Heart right ventricle (tissue), 16 donors: Measurements from ENCODE around the gene MPP2. TPM values are rescaled to one million over a fixed set of nuclear protein-coding genes. Genes with fewer than 3 reads are reported as not detected.

Experiments
- ATAC-seq, 8 donors: fragments of 200-7000 bp; cut with Tn5 transposase; one replicate each; pipeline ENCODE4 v1.9.1; 2020; ENCODE audit warnings: mild to moderate bottlenecking in 8 of 8, moderate library complexity in 8 of 8, moderate number of reproducible peaks in 1 of 8
- DNase-seq, 2 donors: peaks; one replicate each; pipeline ENCODE4 v3.0.0-alpha.2; 2020
- H3K27ac ChIP-seq, 10 donors: fragments of 200-600 bp; sonication (generic) in 2 of 10; one replicate each; pipeline versions ENCODE4 v1.5.0 to v1.8.0; 2020 to 2022; ENCODE audit warnings: mild to moderate bottlenecking in 3 of 10
- H3K27me3 ChIP-seq, 7 donors: fragments of 200-600 bp; one replicate each; pipeline ENCODE4 v1.8.0; 2021 to 2022; ENCODE audit warnings: mild to moderate bottlenecking in 2 of 7
- H3K36me3 ChIP-seq, 9 donors: fragments of 200-600 bp; sonication (generic) in 1 of 9; one replicate each; pipeline versions ENCODE4 v1.5.0 to v1.8.0; 2020 to 2022; ENCODE audit warnings: mild to moderate bottlenecking in 2 of 9
- H3K4me1 ChIP-seq, 9 donors: fragments of 200-600 bp; sonication (generic) in 1 of 9; one replicate each; pipeline versions ENCODE4 v1.5.0 to v1.8.0; 2020 to 2022; ENCODE audit warnings: mild to moderate bottlenecking in 4 of 9
- H3K4me3 ChIP-seq, 10 donors: fragments of 200-600 bp; sonication (generic) in 2 of 10; one replicate each; pipeline versions ENCODE4 v1.5.0 to v1.8.0; 2020 to 2022; ENCODE audit warnings: mild to moderate bottlenecking in 7 of 10, moderate library complexity in 2 of 10
- H3K9me3 ChIP-seq, 11 donors: fragments of 200-600 bp in 10 of 11; sonication (generic) in 2 of 11; one replicate each; pipeline versions ENCODE4 v1.5.0 to v1.8.0; 2013 to 2022; ENCODE audit warnings: mild to moderate bottlenecking in 2 of 11, control low read depth in 1 of 11, moderate library complexity in 1 of 11
- CTCF ChIP-seq, 9 donors: fragments of 200-600 bp; sonication (generic) in 2 of 9; IDR thresholded peaks; one replicate each; pipeline versions ENCODE4 v1.5.0 to v1.8.0; 2021 to 2022; ENCODE audit warnings: antibody characterized with exemption in 9 of 9, mild to moderate bottlenecking in 5 of 9, moderate library complexity in 1 of 9
- WGBS, 2 donors: extraction: QIAGEN DNeasy Blood & Tissue Kit; methylation state at CpG; one replicate each; pipeline ENCODE4 v1.1.7; 2013; ENCODE audit warnings: inconsistent platforms in 1 of 2; 5-methylcytosine and 5-hydroxymethylcytosine counted together
- intact Hi-C, 10 donors: fragments of 100-400 bp; cut with DNase I; formaldehyde crosslinking; loops; one replicate each; pipeline versions ENCODE4 v1.11.1 to v1.14.2; 2022
- polyA plus RNA-seq, 2 donors: library from polyadenylated mRNA; stranded (reverse); fragments of 200-250 nt; gene quantifications; one replicate each; pipeline ENCODE4 v1.2.3, GENCODE V29; 2013
- total RNA-seq, 10 donors: library from RNA; stranded (reverse); fragmentation: NEBNext Ultra II Directional in 3 of 10; extraction: Animal tissue kit (Norgen Biotek cat#: 25700) in 3 of 10; gene quantifications; one replicate each; pipeline versions ENCODE4 v1.2.1 to v1.2.4, GENCODE V29; 2021 to 2023
- donor health status: Arrhythmogenic right ventricular cardiomyopathy.
- donor health status: ischemic (EF 13 %, LVEDD 7.1; RV severe dilation, severe dysfunction).
- donor health status: healthy with polysubstance abuse.
- donor health status: DM: no; HTN: yes; CAD: no.
- donor health status: DM: no; HTN: no; CAD: no.
- donor health status: ischemic (EF 25% LVEDD 6.9; RV normal size, moderate dysfunction).
- donor health status: ischemic (EF 25% LVEDD 5.7; RV mildly dilated, moderate dysfunction).
- donor health status: healthy.
- donor health status: DM: yes; HTN: yes; CAD: no.
- donor health status: Ischemic cardiomyopathy.
- donor health status: ischemic (EF 35%, LVEDD 5.7; RV mildly dilated, moderate dysfunction).
- donor health status: nonischemic (EF 11% LVEDD 7.7; RV severe dilation, severe dysfunction).
- donor health status: DM: yes; HTN: yes; CAD: no.
- donor health status: PGD.
- donor health status: ischemic (EF 29% LVEDD 5.4; RV normal size, mild dysfunction).
- donor health status: nonischemic (EF 23%, LVEDD 6.1; RV moderate dilation, normal function).

The MPP2 gene
- total and polyA plus RNA-seq, 12 donors: 5.0 to 20.7 (median 12.9) TPM

DNA sequence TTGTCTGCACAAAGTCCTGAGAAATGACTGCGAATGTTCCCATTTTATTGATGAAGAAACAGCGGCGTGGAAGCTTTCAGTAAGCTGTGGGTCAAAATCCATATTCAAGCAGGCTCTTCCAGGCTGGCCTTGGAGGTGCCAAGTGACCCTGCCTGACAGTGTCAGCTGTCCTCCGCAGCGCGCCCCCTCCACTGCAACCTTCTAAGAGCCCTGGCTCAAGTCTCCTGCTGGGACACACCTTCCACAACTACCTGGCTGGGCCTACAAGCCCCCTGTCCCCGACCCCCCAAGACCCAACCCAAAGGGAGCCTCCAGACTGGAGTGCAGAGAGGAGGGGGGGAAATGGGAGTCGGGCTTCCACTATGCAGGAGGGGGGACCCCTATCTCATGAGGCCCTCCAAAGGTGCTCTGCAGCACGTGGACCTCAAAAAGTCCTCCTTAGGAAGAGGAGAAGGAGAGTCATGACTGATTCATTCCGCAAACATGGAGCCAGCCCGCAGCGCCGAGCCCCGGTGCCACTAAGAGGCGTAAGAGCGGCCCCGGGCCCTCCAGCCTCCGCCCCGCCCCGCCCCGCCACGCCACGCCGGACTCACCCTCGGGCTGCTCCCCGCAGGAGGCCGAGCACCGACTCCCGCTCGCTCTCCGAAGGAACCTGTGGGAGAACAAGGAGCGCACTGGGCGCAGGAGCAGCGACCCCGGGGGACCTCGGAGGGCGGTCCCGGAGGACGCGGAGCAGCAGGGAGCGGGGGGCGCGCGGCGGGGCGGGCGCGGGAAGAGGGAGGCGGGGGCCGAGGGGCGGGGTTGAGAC, 75.0 kb downstream of the MPP2 start:
- intact Hi-C loops: loop anchor here in 6 of 10 donors (2.0 to 5.0 kb wide), 3 partner anchors 50 to 55 kb away; partner anchors contain the start of genes DUSP3 (in 4 of the 6) and CFAP97D1 (in 2 of the 6)
- DNase-seq (peak; percentile 40 to 71), ATAC-seq (peak; percentile 43 to 74 (median 58))
- TF ChIP-seq CTCF (IDR thresholded peaks at IDR 0.05): peak in 1 of 9 donors; percentile 16
- peaks cover 2 to 51% (median 31%) of the 10 kb centered on the region in 9 donors for H3K4me1 ChIP-seq
- WGBS, 2 donors: 8 to 10% methylated on average over 40 to 50 of the region's 51 CpGs
- H3K27me3 ChIP-seq: peaks cover 0 to 25% (median 0%) of the 10 kb centered on the region in 7 donors
- peak overlapping the region; percentile 68 to 91 (median 85) for H3K27ac ChIP-seq
- peaks cover 0 to 33% (median 7%) of the 10 kb centered on the region in 9 donors for H3K36me3 ChIP-seq
- peak overlapping the region; percentile 56 to 85 (median 72) for H3K4me3 ChIP-seq
- H3K9me3 ChIP-seq: no peaks in the 10 kb centered on the region

GRCh38 chr17:43831633-43832032, 75.7 kb downstream of the MPP2 start:
- DNase-seq: peak; percentile 70 to 76
- Histone ChIP-seq H3K27me3 (peaks cover 0 to 25% (median 0%) of the 10 kb centered on the region in 7 donors), H3K4me3 (peak overlapping the region; percentile 7 to 85 (median 72)), H3K9me3 (no peaks in the 10 kb centered on the region), H3K36me3 (peaks cover 0 to 40% (median 8%) of the 10 kb centered on the region in 9 donors), H3K27ac (peak overlapping the region; percentile 75 to 91 (median 85)), H3K4me1 (peaks cover 2 to 51% (median 31%) of the 10 kb centered on the region in 9 donors)
- intact Hi-C loops: loop anchor here in 6 of 10 donors (2.0 to 5.0 kb wide), 3 partner anchors 49 to 54 kb away; partner anchors contain the start of genes DUSP3 (in 4 of the 6) and CFAP97D1 (in 2 of the 6)
- peak; percentile 18 to 86 (median 74) for ATAC-seq
- WGBS, 2 donors: 51 to 68% methylated on average over 8 of the region's 8 CpGs
- TF ChIP-seq CTCF (IDR thresholded peaks at IDR 0.05): no peak

DNA sequence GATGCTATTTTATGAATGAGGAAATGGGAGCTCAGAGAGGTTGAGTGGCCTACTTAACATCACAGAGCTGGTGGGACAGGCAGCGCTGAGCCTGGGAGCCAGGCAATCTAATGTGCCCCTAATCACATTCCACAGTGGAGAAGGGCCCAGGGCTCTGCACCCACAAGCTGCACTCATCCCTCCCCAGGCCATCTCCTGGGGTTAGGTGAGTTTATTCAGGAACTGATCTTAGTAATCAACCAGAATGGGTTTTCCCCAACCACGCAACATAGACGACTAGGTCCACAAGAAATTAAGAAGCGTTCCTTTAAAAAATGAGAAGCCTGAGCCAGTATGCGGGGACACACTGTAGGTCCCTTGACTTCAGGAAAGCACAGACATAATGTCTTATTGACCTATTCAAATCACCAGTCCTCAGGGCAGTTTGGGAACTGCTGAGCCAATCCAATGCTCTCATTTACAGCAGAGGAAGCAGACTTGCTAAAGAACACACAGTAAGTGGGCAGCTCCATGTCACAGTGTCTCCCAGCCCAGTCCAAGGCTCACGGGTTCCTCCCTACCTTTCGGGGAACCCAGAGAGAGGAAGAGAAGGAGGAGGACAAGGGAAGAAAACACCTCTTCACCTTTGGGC, 76.7 kb downstream of the MPP2 start:
- WGBS, 2 donors: 86 to 88% methylated on average over 7 of the region's 7 CpGs
- Histone ChIP-seq H3K27me3 (peaks cover 0 to 25% (median 0%) of the 10 kb centered on the region in 7 donors), H3K9me3 (no peaks in the 10 kb centered on the region), H3K27ac (peak overlapping the region; percentile 73 to 91 (median 84)), H3K4me1 (peaks cover 2 to 52% (median 31%) of the 10 kb centered on the region in 9 donors), H3K4me3 (peak overlapping the region in 4 of 10 donors; percentile 7 to 72 (median 48)), H3K36me3 (peaks cover 0 to 50% (median 17%) of the 10 kb centered on the region in 9 donors)
- DNase-seq: no peak
- intact Hi-C loops: loop anchor here in 5 of 10 donors (5.0 kb wide), 2 partner anchors 48 to 53 kb away; partner anchors contain the start of genes DUSP3 (in 3 of the 5) and CFAP97D1 (in 2 of the 5)
- TF ChIP-seq CTCF (IDR thresholded peaks at IDR 0.05): no peak
- ATAC-seq: peak in 1 of 8 donors; percentile 0

DNA sequence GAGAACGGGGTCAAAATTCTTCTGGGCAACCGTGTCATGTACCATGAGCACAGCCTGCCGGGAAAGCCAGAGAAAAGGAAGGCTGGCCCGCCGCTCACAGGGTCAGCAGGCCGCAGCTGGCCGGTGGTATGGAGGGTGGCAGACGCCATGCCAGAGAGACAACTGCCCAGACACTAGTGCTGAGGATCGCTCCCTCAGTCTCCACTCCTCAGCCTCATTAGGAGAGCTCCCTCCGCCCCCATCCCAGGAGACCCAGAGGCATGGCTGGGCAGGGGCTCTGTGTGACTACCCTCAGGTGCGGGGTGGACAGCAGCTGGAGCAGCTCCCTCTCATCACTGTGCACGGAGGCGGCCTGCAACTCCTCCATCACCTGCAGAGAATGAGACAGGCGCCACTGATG, 77.6 kb downstream of the MPP2 start:
- H3K4me1 ChIP-seq: peaks cover 2 to 61% (median 31%) of the 10 kb centered on the region in 9 donors
- H3K36me3 ChIP-seq: peaks cover 0 to 59% (median 23%) of the 10 kb centered on the region in 9 donors
- H3K27me3 ChIP-seq: peaks cover 0 to 25% (median 0%) of the 10 kb centered on the region in 7 donors
- DNase-seq (no peak), ATAC-seq (no peak)
- no peak for TF ChIP-seq CTCF (IDR thresholded peaks at IDR 0.05)
- H3K27ac ChIP-seq: peak overlapping the region in 6 of 10 donors; percentile 12 to 83 (median 36)
- intact Hi-C loops: loop anchor here in 5 of 10 donors (5.0 kb wide), 2 partner anchors 47 to 52 kb away; partner anchors contain the start of genes DUSP3 (in 3 of the 5) and CFAP97D1 (in 2 of the 5)
- peak overlapping the region in 1 of 10 donors; percentile 8 for H3K4me3 ChIP-seq
- 93 to 96% methylated on average over 14 of the region's 14 CpGs for WGBS, 2 donors
- no peaks in the 10 kb centered on the region for H3K9me3 ChIP-seq
